Dedifferentiated amniotic fluid mesenchymal stem cell (primary cell): ENCODE results near the gene IL4R.
A peak's percentile ranks its signal among the peaks of the same experiment; 100 is the strongest.

Experiments
- DNase-seq: peaks from one replicate; pipeline ENCODE4 v3.0.0-alpha.2; 2016; ENCODE audit errors: extremely low spot score

The IL4R gene

DNA sequence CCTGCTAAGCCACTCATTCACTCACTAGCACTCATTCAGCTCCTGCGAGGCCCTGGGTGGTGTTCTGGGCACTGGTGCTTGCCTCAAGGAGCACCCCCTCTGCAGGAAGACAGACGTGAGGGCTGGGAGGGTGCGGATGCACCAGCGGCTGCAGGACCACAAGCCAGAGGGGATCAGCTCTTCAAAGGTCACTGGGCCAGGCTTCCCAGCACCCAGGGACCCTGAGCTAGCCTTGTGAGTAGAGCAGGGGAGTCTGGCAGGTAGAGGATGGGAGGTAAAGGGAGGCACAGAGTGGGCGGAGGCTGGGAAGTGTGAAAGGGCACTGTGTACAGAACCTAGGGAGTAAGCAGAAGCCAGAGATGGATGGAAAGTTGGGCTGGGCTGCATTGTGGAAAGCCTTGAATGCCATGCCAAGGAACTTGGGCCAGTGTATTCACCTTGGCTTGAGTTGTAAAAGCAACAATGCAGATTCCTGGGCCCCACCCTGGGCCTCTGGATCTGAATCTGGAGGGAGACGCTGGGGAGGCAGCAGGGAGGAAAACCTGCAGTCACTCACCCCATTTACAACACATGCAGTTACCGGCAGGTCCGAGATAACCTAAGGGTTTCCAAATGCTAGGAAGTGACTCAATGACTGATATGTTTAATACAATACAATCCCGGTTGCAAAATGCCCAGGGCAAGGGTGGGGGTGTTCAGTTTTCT, 1.7 kb downstream of the IL4R start:
- no peak for DNase-seq

DNA sequence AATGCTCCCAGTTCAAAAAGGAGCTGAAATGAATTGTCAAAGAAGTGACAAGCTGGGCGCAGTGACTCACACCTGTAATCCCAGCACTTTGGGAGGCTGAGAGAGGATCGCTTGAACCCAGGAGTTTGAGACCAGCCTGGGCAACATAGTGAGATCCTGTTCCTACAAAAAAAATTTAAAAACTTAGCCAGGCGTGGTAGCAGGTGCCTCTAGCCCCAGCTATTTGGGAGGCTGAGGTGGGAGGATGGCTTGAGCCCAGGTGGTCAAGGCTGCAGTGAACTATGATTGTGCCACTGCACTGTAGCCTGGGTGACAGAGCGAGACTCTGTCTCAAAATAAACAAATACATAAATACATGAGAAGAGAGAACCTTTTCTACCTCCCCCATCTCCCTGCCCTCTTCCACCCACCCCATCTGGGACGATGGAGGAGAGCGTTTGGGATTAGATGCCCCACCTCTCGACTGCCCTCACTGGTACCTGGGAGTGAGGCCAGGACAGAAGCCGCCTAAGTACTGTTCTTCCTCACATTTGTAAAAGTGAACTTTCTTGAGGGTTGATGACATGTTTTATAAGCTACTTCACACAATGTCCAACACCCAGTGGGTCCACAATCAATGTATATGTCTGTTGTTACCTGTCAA, 2.4 kb downstream of the IL4R start:
- DNase-seq = no peak

DNA sequence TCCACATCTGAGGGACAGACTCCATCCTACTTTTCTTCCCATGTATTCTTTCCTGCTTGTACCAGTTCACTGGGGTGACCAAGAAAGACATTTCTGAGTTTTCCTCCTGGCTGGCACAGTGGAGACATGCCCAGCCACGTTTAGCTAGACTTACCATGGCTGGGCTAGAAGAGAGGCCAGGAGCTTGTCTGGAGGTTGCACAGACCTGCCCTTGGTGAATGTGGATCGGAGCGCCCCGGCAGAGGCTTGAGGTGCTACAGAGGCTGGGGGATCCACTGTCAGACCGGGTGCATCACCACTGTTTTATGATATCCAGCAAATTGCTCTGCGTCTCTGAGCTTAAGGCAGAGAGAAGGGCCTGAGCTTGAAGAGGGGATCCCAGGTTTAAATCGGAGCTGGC, 3.5 kb downstream of the IL4R start:
- no peak for DNase-seq

DNA sequence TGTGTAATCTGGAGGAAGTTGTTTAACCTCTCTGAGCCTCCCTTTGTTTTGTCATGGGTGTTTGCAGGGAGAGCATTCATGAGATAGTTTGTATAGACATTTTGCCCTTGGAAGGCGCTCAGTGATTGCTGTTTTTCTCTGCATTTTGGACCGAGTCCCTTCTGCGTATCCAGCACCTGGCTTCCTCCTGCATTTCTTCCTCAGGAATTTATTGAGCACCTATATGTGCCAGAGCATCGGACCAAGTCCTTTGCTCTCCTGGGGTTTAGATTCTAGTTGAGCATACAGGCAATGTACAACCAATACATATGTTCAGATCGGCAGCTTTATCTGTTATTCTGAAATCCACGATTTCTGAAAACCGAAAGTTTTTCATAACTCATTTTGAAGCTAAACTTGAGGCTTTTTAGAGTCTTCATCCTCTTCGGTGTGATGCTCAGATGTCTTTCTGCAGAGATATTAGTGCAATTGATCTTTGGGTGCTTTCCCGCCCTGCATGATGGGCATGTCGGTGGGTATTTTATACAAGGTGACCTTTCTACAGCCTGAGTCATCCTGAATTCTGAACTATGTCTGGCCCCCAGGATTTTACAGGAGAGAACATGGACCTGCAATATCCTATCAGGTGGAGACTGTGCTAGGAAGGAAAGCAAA, 4.1 kb downstream of the IL4R start:
- DNase-seq = no peak

DNA sequence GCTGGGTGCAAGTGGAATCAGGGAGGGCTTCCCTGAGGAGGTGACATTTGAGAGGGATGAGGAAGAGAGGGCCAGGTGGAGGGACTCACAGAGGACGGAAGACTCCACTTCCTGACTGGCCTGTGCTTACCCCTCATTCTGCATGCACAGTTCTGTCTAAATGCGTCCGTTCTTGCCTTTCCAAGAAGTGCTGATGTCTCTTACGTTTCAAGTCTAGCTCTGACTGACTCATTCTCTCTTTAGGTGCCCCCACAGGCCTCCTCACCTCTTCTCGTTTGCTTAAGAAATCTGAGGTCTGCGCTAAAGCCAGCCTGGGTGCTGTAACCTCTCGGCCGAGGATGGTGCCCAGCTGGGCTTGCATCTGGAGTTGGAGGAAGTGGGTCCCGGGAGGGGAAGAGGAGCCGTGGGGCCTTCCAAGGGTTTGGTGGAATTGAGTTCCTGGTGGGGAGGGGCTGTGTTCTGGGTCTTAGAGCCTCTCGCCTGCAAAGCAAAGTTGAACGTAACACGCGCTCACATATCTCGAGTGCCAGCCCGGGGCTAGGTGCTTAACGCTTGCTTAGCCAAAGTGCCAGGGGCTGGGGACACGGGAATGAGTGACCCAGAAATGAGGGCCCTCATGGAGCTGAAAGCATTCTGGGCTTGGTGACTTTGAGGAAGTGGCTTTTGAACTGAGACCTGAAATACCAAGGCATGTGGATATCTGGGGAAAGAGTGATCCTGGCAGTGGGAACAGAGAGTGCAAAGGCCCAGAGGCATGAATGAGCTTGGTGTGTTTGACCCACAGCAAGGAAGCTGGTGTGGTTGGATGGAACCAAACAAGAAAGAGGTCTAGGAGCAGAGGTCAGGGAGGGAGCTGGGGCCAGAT, 4.8 kb downstream of the IL4R start:
- no peak for DNase-seq

DNA sequence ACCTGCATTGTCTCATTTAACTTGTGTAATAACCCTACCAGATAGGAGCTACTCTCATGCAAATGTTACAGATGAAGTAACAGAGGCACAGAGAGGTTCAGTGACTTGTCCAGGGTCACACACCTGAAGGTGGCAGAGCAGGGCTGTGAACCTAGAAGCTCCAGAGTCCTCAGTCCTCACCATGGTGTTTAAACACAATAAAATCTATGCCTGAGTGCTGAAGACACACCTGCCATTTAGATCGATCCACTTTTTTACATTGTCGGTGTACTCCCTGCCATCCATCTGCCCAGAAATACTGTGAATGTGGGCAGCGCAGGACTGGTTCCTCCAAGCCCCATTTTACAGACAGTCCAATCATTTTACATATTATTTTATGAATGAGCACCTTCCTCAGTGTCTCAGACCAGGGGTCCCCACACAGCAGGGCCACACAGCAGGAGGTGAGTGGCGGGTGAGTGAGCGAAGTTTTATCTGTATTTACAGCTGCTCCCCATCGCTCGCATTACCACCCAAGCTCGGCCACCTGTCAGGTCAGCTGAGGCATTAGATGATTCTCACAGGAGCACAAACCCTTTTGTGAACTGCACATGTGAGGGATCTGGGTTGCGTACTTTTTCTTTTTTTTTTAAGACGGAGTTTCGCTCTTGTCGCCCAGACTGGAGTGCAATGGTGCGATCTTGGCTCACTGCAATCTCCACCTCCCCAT, 5.6 kb downstream of the IL4R start:
- DNase-seq = no peak

DNA sequence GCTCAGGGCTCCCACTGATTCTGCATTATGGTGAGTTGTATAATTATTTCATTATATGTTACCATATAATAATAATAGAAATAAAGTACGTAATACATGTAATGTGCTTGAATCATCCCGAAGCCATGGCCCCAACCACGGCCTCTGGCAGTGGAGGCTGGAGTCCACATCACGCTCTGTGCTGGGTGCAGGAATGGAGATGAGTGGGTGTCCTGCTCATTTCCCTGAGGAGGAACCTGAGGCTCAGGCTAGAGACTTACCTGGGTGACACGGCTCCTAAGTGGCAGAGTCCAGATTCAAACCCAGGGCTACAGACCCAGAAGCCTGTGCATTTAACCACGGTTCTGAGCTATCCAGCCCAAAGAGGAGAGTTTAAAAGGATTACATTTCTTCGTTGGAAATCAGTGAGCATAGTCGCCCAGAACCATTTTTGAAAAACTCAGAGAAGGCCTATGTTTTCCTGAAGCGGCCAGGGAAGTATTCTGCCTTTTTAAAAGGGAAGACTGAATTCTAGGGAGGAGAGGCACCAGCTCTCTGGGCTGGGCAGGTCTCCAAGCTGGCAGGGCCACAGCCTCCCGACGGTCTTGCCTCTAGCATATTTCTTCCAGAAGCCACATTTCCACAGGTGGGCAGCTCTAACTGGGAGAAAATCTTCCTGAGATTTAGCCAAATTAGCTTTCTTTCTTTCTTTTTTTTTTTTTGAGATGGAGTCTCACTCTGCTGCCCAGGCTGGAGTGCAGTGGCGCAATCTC, 6.7 kb downstream of the IL4R start:
- no peak for DNase-seq

DNA sequence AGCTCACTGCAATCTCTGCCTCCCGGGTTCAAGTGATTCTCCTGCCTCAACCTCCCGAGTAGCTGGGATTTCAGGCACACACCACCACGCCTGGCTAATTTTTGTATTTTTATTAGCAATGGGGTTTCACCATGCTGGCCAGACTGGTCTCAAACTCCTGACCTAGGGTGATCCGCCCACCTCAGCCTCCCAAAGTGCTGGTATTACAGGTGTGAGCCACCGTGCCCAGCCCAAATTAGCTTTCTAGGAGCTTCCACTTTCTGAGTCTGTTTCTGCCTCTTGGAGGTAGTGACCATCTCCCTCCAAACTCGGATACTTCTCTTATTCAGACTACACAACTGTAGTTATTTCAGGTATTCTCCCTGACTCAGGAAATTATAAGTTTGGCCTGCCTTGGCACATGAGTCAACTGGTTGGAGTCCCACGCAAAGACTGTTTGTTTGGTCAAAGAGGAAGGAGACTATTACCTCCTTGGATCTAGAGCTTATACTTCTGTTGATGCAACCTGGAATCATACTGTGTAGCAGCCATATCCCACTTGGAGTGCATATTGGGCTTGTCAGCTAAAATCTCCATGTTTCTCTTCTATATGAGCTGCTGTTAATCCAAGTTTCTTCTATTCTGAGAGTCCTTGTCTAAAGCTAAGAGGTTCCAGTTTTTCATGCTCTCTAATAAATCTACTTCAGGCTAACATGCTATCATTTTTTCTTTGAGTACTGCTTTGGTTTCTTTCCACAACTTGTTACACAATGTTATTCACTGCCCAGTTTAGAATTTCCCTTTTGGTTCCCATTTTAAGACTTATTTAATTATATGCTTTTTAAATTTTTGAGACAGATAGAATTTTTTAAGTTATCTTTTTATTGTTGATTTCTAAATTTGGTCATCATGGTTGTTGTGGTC, 7.5 kb downstream of the IL4R start:
- no peak for DNase-seq

DNA sequence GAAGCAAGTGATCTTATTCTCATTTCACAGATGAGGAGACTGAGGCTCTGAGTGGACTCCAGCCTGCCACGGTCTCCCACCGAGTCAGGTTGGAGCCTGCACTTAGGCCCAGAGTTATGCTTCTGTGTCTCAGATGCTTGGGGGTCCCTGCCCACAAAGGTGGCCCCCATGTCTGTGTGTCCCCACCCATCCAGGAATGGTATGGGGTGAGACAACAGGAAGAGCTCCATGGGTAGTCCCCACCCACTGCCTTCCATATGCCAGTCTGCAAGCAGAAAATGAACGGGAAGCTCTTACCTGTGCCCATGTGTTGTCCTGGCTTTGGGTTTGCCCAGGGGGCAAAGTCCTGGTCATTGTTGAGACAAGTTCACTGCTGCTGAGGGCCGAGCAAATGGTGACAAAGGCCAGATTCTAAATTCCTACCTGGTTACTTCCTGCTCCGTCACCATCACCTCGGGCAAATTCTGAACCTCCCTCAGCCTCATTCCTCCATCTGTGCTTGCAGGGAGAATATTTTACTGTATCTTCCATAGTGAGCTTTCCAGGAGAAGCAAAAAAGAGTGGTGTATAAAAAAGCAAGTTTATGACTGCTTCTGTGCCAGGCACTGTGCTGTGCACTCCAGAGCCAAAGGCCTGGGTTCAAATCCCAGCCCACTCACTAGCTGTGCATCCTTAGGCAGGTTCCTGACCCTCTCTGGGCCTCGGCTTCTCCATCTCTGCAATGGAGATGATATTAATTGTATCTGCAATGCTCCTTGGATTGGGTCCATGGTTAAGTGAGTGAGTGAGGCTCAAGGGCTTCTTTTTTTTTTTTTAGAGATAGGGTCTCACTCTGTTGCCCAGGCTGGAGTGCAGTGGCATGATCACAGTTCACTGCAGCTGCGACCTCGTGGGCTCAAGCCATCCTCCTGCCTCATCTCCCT, 9.3 kb downstream of the IL4R start:
- DNase-seq = no peak

DNA sequence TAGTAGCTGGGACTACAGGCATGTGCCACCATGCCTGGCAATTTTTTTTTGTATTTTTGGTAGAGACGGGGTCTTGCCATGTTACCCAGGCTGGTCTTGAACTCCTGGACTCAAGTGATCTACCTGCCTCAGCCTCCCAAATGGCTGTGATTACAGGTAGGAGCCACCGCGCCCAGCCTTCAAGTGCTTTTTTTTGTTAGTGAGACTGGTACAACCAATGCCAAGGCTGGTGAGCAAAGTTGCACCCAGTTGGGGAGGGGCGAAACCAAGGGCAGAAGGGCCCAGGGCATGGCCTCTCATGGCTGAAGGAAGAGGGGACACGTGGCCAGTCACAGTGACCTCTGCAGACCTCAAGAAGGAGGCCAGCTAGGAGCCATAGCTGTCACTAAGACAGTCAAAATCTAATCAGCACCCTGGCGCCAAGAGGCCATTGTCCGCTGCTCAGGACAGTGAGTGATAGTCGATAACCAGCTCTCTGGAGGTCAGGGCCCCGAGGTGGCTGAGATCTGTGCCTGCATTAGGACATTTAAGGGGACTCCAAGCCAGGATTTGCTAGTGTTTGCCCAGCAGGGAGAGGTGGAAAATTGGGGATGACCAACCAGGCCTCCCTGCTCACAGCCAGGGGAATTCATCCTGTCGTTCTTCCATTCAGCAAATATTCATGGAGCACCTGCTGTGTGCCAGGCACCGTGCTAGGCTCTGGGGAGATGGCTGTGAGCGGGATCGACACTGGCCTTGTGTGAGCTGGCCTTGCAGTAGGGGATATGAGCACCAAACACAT, 10.2 kb downstream of the IL4R start:
- DNase-seq = no peak

DNA sequence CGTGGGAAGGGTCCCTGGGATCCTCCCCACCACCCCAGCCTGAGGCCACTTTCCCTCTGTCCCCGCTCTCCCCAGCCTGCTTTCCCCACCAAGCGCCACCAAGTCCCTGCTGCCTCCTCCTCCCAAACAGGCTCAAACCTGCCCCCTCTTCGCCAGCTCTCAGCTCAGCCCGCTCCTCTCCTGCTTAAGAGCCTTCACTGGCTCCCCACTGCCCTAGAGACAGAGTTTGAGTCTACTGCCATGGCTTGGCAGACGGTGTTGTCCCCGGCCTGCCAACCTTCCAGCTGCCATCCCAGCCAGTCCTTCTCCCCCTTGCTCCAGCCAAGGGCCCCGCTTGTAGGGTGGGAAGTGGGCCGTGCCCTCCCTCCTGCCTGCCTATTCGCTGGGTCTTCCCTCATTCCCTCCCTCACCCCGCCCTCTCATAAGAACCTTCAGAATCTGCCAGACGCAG, 11.1 kb downstream of the IL4R start:
- DNase-seq = no peak

DNA sequence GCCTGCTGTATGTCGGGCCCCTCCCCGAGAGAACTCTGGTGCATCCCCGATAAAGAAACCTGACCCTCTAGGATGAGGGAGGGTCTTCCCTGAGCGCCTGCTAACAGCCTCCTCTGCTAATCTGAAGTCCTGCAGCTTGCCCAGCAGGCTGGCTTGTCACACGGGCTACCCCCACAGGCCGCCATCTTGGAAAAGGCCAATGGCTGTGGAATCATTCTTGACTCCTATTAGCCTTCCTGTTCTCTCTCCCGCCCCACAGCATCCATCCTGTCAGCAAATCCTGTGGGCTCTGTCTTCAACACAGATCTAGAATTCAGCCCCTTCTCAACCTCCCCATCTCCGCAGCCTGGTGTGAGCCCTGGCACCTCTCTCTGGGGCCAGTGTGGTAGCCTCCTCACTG, 12.0 kb downstream of the IL4R start:
- DNase-seq = no peak

DNA sequence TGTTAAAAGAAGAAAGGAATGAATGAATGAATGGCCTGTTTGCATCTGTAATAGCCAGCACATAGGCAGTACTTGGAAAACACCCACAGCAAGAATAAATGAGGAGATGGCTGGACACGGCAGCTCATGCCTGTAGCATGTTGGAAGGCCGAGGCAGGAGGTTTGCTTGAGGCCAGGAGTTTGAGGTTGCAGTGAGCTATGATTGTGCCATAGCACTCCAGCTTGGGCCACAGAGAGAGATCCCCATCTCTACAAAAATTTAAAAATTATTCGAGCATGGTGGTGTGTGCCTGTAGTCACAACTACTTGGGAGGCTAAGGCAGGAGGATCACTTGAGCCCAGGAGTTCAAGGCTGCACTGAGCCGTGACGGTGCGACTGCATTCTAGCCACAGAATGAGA, 12.5 kb downstream of the IL4R start:
- DNase-seq = no peak

DNA sequence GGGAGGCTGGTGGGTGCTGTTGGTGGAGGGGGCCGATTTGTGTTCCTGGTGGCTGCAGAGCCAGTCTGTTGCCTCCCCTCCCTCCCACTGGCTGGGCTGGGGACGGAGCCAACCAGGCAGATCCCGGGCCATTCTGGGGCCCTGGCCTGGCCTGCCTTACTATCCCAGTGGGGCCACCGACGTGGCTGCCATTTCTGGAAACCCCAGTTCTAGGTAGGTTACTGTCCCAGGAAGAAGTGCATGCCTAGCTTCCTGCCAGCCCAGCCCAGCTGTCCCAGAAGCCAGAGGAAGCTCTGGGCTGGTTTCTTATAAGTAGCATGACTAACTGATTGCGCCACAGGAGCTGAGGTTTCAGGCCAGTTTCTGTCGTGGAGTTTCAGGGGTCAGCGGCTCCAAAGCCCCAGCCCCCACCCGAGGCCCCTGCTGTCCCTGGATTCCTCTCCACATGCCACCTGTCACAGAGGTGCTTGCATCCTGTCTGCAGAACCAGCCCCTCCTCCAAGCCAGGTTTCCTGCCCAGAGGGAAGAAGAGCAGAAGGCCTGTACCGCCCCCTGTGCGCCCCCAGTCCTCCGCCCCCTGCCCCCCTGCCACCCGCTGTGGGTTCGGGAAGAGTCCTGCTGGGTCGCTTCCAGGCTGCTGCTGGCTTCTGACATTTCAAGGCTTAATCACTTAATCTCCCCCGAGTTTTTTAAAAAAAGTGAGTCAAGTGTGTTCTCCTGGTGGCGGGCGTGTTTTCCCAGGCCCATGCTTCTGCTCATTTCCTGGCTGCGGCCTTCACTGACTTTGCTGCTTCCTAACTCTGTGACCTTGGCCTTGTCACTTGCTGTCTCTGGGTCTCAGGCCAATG, 13.2 kb downstream of the IL4R start:
- peak; percentile 83 for DNase-seq

DNA sequence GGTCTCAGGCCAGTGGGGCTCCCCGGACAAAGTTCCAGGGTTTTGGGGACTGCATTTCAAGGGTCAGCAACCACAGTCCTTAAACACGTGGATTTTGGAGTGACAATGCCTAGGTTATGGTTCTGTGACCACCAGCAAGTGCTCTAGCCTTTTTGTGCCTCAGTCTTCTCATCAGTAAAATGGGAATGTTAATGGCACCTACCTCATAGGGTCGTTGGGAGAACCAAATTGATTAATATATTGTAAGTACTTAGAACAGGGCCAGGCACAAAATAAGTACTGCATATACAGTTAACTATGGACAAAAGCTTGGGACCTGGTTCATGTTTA, 13.8 kb downstream of the IL4R start:
- DNase-seq = no peak

DNA sequence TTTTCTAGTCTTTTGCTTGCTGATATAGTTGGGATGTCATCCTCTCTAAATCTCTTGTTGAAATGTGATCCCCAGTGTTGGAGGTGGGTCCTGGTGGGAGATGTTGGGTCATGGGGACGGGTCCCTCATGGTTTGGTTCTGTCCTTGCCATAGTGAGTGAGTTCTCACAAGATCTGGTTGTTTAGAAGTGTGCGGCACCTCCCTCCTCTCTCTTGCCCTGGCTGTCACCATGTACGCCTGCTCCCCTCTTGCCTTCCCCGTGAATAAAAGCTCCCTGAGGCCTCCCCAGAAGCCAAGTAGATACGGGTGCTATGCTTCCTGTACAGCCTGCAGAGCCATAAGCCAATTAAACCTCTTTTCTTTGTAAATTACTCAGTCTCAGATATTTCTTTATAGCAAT, 15.2 kb downstream of the IL4R start:
- DNase-seq = no peak
